ENCODE results near the gene ITPR3. TPM values are rescaled to one million over a fixed set of nuclear protein-coding genes. Genes with fewer than 3 reads are reported as not detected.

Gene ITPR3
- polyA plus RNA-seq, 5 donors, result 56.2 to 87.2 (median 77.9) TPM

- no peak for DNase-seq
These were observed 76.7 kb downstream of the ITPR3 start for GRCh38 chr6:33697845-33698244.

- DNase-seq, result no peak
These were observed 77.4 kb downstream of the ITPR3 start for GRCh38 chr6:33698494-33698893.

GRCh38 chr6:33699131-33699530, 78.0 kb downstream of the ITPR3 start:
- DNase-seq, result no peak

- no peak for DNase-seq
These were observed 78.6 kb downstream of the ITPR3 start for GRCh38 chr6:33699739-33700138.

- DNase-seq, result no peak
These were observed 79.4 kb downstream of the ITPR3 start for GRCh38 chr6:33700391-33701050.

- DNase-seq, result no peak
These were observed 81.3 kb downstream of the ITPR3 start for GRCh38 chr6:33702345-33702977.

GRCh38 chr6:33704215-33705066, 83.3 kb downstream of the ITPR3 start:
- no peak for DNase-seq

GRCh38 chr6:33705268-33705885, 84.3 kb downstream of the ITPR3 start:
- no peak for DNase-seq

- no peak for DNase-seq
These were observed 85.0 kb downstream of the ITPR3 start for GRCh38 chr6:33705955-33706725.

GRCh38 chr6:33707771-33708170, 86.6 kb downstream of the ITPR3 start:
- no peak for DNase-seq

GRCh38 chr6:33708516-33709204, 87.5 kb downstream of the ITPR3 start:
- DNase-seq, result no peak

GRCh38 chr6:33709605-33710295, 88.6 kb downstream of the ITPR3 start:
- DNase-seq, result no peak

- no peak for DNase-seq
These were observed 89.4 kb downstream of the ITPR3 start for GRCh38 chr6:33710296-33711121.

- DNase-seq, result peak; percentile 98
These were observed 90.3 kb downstream of the ITPR3 start, which contains the start of gene UQCC2 for GRCh38 chr6:33711140-33712129. Gene UQCC2, minus strand, starts transcription at chr6:33711700. Its CDS starts 14 bp downstream, at chr6:33711686.

GRCh38 chr6:33712914-33713313, 91.8 kb downstream of the ITPR3 start:
- DNase-seq, result no peak

- DNase-seq, result no peak
These were observed 92.7 kb downstream of the ITPR3 start for GRCh38 chr6:33713786-33714185.

GRCh38 chr6:33714385-33715040, 93.4 kb downstream of the ITPR3 start:
- DNase-seq, result no peak

All from right lung (tissue), 5 donors.